ENCODE data around the gene SCG3.

SCG3 gene

DNA sequence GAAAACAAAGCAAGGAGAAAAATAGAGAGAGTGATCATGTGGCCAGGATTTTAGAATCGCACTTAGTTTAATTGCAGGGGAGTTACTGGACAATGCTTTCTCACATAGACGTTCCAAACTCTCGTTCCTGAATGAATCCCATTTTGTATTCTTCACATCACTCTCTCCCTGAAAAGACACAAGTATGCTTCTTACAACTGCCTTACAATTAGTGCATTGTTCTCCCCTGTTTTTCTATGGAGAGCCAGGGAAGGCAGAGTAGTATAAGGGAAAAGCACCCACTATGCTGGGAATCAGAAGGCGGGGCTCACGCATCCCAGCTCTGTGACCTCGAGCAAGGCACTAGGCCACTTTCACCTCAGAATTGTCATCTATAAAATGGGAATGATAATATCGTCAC, 84.4 kb downstream of the SCG3 start:
- Histone ChIP-seq H3K27ac (ENCODE audit: low read length) (no peak overlapping the region), H3K9ac (ENCODE audit: low read length) (no peak overlapping the region), H3K79me2 (ENCODE audit: low read length) (no peaks in the 10 kb centered on the region), H3K9me3 (ENCODE audit: insufficient read depth, low read length) (no peaks in the 10 kb centered on the region), H4K20me1 (ENCODE audit: insufficient read depth, low read length) (no peaks in the 10 kb centered on the region), H3K4me1 (ENCODE audit: low read length) (no peaks in the 10 kb centered on the region), H3K27me3 (ENCODE audit: low read depth, low read length) (no peaks in the 10 kb centered on the region), H3K36me3 (replicated peaks; ENCODE audit: low read depth, low read length) (no peaks in the 10 kb centered on the region), H3K4me3 (ENCODE audit: low read length) (no peak overlapping the region), H3K4me2 (ENCODE audit: low read length) (no peak overlapping the region), H2AFZ (ENCODE audit: low read depth, low read length) (no peak overlapping the region)
- no peak for TF ChIP-seq CTCF (IDR thresholded peaks at IDR 0.05; ENCODE audit: low read depth, low read length)
- TF ChIP-seq EZH2phosphoT487 (IDR thresholded peaks at IDR 0.05; ENCODE audit: low read depth): no peak

DNA sequence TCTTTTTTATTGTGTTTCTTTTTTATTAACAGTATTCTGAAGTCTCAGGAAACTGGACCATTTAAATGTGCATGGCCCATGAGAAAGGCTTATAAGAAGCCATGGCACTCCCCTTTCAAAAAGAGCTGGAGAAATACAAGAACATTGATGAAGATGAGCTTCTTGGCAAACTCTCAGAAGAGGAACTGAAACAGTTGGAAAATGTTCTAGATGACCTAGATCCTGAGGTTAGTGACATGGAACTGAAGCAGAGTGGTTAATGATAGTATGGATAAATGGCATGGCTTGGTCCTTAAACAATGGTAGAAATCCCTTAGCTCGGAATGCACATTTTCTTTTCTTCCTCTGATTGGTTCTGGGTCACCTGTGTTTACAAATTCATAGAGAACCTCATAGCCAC, 85.0 kb downstream of the SCG3 start:
- Histone ChIP-seq H3K9ac (ENCODE audit: low read length) (no peak overlapping the region), H3K36me3 (replicated peaks; ENCODE audit: low read depth, low read length) (no peaks in the 10 kb centered on the region), H3K4me1 (ENCODE audit: low read length) (no peaks in the 10 kb centered on the region), H3K9me3 (ENCODE audit: insufficient read depth, low read length) (no peaks in the 10 kb centered on the region), H3K4me2 (ENCODE audit: low read length) (no peak overlapping the region), H2AFZ (ENCODE audit: low read depth, low read length) (no peak overlapping the region), H3K27ac (ENCODE audit: low read length) (no peak overlapping the region), H3K27me3 (ENCODE audit: low read depth, low read length) (no peaks in the 10 kb centered on the region), H3K79me2 (ENCODE audit: low read length) (no peaks in the 10 kb centered on the region), H4K20me1 (ENCODE audit: insufficient read depth, low read length) (no peaks in the 10 kb centered on the region), H3K4me3 (ENCODE audit: low read length) (no peak overlapping the region)
- TF ChIP-seq EZH2phosphoT487 (IDR thresholded peaks at IDR 0.05; ENCODE audit: low read depth): no peak
- no peak for TF ChIP-seq CTCF (IDR thresholded peaks at IDR 0.05; ENCODE audit: low read depth, low read length)

DNA sequence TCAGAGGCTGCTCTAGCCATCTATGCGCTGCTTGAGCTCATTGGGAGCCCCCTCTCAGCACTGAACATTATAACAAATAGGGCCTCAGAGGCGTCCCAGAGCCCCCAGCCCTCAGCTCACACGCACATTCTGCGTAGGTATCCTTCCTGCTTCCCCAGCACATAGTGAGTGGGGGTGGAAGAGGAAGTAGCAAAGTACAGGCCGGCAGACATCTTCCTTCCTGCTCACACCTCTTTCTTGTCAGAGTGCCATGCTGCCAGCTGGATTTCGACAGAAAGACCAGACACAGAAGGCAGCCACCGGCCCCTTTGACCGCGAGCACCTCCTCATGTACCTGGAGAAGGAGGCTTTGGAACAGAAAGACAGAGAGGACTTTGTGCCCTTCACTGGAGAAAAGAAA, 86.7 kb downstream of the SCG3 start:
- H3K4me1 ChIP-seq (ENCODE audit: low read length): no peaks in the 10 kb centered on the region
- H3K4me3 ChIP-seq (ENCODE audit: low read length): no peak overlapping the region
- no peaks in the 10 kb centered on the region for H3K9me3 ChIP-seq (ENCODE audit: insufficient read depth, low read length)
- H3K79me2 ChIP-seq (ENCODE audit: low read length): no peaks in the 10 kb centered on the region
- H3K27ac ChIP-seq (ENCODE audit: low read length): no peak overlapping the region
- no peak overlapping the region for H3K4me2 ChIP-seq (ENCODE audit: low read length)
- H3K36me3 ChIP-seq (replicated peaks; ENCODE audit: low read depth, low read length): no peaks in the 10 kb centered on the region
- H3K27me3 ChIP-seq (ENCODE audit: low read depth, low read length): no peaks in the 10 kb centered on the region
- no peak for TF ChIP-seq CTCF (IDR thresholded peaks at IDR 0.05; ENCODE audit: low read depth, low read length)
- TF ChIP-seq EZH2phosphoT487 (IDR thresholded peaks at IDR 0.05; ENCODE audit: low read depth): no peak
- H3K9ac ChIP-seq (ENCODE audit: low read length): no peak overlapping the region
- no peak overlapping the region; the same call in 1 of the 2 replicates for H2AFZ ChIP-seq (ENCODE audit: low read depth, low read length)
- no peaks in the 10 kb centered on the region for H4K20me1 ChIP-seq (ENCODE audit: insufficient read depth, low read length)

Data from OCI-LY3 (cell line).